ENCODE results near the gene CABLES1. TPM values are rescaled to one million over a fixed set of nuclear protein-coding genes. Genes with fewer than 3 reads are reported as not detected.
"Not testable (repeated sequence)": the region's sequence is repeated elsewhere in the genome, so short reads cannot be mapped to it uniquely, and the experiment has no call there.

The CABLES1 gene
- total RNA-seq, 1 donor from 2014 or later: 30.3 TPM

- peak in 1 of 2 donors; percentile 39 for DNase-seq (ENCODE audit: low read depth in 2 of 2)
These were observed 7.1 kb downstream of the CABLES1 start for GRCh38 chr18:23142251-23142929.

- no peak for DNase-seq (ENCODE audit: low read depth in 2 of 2)
These were observed 7.9 kb downstream of the CABLES1 start for GRCh38 chr18:23143016-23143814.

GRCh38 chr18:23143815-23144261, 8.6 kb downstream of the CABLES1 start:
- peak in 1 of 2 donors; percentile 28 for DNase-seq (ENCODE audit: low read depth in 2 of 2)

GRCh38 chr18:23144640-23145039, 9.4 kb downstream of the CABLES1 start:
- DNase-seq (ENCODE audit: low read depth in 2 of 2): no peak

- DNase-seq (ENCODE audit: low read depth in 2 of 2): no peak
These were observed 10.3 kb downstream of the CABLES1 start for GRCh38 chr18:23145621-23146020.

GRCh38 chr18:23146861-23147469, 11.7 kb downstream of the CABLES1 start:
- no peak for DNase-seq (ENCODE audit: low read depth in 2 of 2)

GRCh38 chr18:23148382-23148781, 13.1 kb downstream of the CABLES1 start:
- DNase-seq (ENCODE audit: low read depth in 2 of 2): no peak

GRCh38 chr18:23149570-23149969, 14.3 kb downstream of the CABLES1 start:
- no peak for DNase-seq (ENCODE audit: low read depth in 2 of 2)

GRCh38 chr18:23151414-23152099, 16.3 kb downstream of the CABLES1 start:
- DNase-seq (ENCODE audit: low read depth in 2 of 2): no peak

- no peak for DNase-seq (ENCODE audit: low read depth in 2 of 2)
These were observed 18.7 kb downstream of the CABLES1 start for GRCh38 chr18:23154030-23154429.

GRCh38 chr18:23154823-23155500, 19.7 kb downstream of the CABLES1 start:
- DNase-seq (ENCODE audit: low read depth in 2 of 2): no peak

- no peak for DNase-seq (ENCODE audit: low read depth in 2 of 2)
These were observed 20.3 kb downstream of the CABLES1 start for GRCh38 chr18:23155537-23155936.

- DNase-seq (ENCODE audit: low read depth in 2 of 2): no peak
These were observed 20.8 kb downstream of the CABLES1 start for GRCh38 chr18:23156134-23156533.

- DNase-seq (ENCODE audit: low read depth in 2 of 2): no peak
These were observed 22.8 kb downstream of the CABLES1 start for GRCh38 chr18:23158058-23158457.

- DNase-seq (ENCODE audit: low read depth in 2 of 2): not testable (repeated sequence)
These were observed 23.6 kb downstream of the CABLES1 start for GRCh38 chr18:23158884-23159283.

- DNase-seq (ENCODE audit: low read depth in 2 of 2): no peak
These were observed 24.1 kb downstream of the CABLES1 start for GRCh38 chr18:23159344-23159743.

- no peak for DNase-seq (ENCODE audit: low read depth in 2 of 2)
These were observed 27.2 kb downstream of the CABLES1 start for GRCh38 chr18:23162473-23162872.

- no peak for DNase-seq (ENCODE audit: low read depth in 2 of 2)
These were observed 28.7 kb downstream of the CABLES1 start for GRCh38 chr18:23163786-23164533.

GRCh38 chr18:23165271-23166068, 30.2 kb downstream of the CABLES1 start:
- DNase-seq (ENCODE audit: low read depth in 2 of 2): no peak
